Testis (tissue), 3 donors: ENCODE data around the gene KANSL1L. TPM values are rescaled to one million over a fixed set of nuclear protein-coding genes. Genes with fewer than 3 reads are reported as not detected.

Experiments used
- DNase-seq: peaks from one replicate; pipeline ENCODE4 v3.0.0-alpha.2; 2019
- H3K27ac ChIP-seq, 2 donors: fragments of 200-600 bp; sonication (generic); one replicate each; pipeline ENCODE4 v1.5.1; 2019
- H3K27me3 ChIP-seq: fragments of 200-600 bp; sonication (generic); one replicate; pipeline ENCODE4 v1.5.1; 2019
- H3K36me3 ChIP-seq: fragments of 200-600 bp; sonication (generic); one replicate; pipeline ENCODE4 v1.5.1; 2017; ENCODE audit warnings: low read depth; ENCODE audit errors: missing control alignments
- H3K4me1 ChIP-seq: fragments of 200-600 bp; sonication (generic); one replicate; pipeline ENCODE4 v1.5.1; 2019
- H3K4me3 ChIP-seq, 2 donors: fragments of 200-600 bp; sonication (generic); one replicate each; pipeline ENCODE4 v1.5.1; 2017 to 2019
- H3K9me3 ChIP-seq: fragments of 200-600 bp; sonication (generic); one replicate; pipeline ENCODE4 v1.5.1; 2017
- POLR2A ChIP-seq: fragments of 450-650 bp; IDR thresholded peaks from one replicate; pipeline ENCODE4 v1.6.1; 2017; ENCODE audit warnings: antibody characterized with exemption, mild to moderate bottlenecking, moderate library complexity
- WGBS, 2 donors: methylation state at CpG; one replicate each; pipeline ENCODE4 v1.1.5; 2018; 5-methylcytosine and 5-hydroxymethylcytosine counted together
- intact Hi-C: fragments of 100-400 bp; cut with DNase I; formaldehyde crosslinking; loops from one replicate; pipeline ENCODE4 v1.15.1; 2023; ENCODE audit warnings: low total_unique reads
- polyA plus RNA-seq: library from polyadenylated mRNA; stranded (reverse); fragments of 350-450 nt; fragmentation: Illumina TruSeq; extraction: RNeasy Lipid Tissue Mini Kit (QIAGEN cat#74804); gene quantifications from one replicate; pipeline ENCODE4 v1.2.3, GENCODE V29; 2014; ENCODE audit warnings: low read depth, low replicate concordance; ENCODE audit not compliant: insufficient read depth
- total RNA-seq, 2 donors: library from RNA; depleted of rRNA; stranded (reverse); fragments of >200 nt; gene quantifications; one replicate each; pipeline ENCODE4 v1.2.3, GENCODE V29; 2016
- TF ChIP-seq, protein P1 (sequence below), 3 experiments: fragments of 450-650 bp in 2 of 3; fragments of 200-600 bp in 1 of 3; sonication (generic) in 1 of 3; IDR thresholded peaks; one replicate each; pipeline ENCODE4 v1.5.1; 2016 to 2019; ENCODE audit warnings: antibody characterized with exemption in 3 of 3, mild to moderate bottlenecking in 2 of 3, moderate library complexity in 1 of 3

Gene KANSL1L
- total and polyA plus RNA-seq, 3 donors from 2014 or later, result 39.7 to 80.4 (median 53.0) TPM

DNA sequence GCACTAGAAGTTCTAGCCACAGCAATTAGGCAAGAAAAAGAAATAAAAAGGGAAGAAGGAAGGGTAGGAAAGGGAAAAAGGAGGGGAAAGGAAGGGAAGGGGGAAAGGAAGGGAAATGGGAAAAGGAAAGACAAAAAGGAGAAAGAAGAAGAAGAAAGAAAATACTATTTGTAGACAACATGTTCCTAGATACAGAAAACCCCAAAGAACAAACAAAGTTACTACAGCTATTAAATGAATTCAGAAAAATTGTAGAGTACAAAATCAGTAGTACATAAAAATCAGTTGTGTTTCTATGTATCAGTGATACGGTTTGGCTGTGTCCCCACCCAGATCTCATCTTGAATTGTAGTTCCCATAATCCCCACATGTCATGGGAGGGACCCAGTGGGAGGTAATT lies 116.5 kb downstream of the KANSL1L start:
- no peaks in the 10 kb centered on the region for H3K9me3 ChIP-seq
- H3K4me3 ChIP-seq, result no peak overlapping the region
- TF ChIP-seq, protein P1, sequence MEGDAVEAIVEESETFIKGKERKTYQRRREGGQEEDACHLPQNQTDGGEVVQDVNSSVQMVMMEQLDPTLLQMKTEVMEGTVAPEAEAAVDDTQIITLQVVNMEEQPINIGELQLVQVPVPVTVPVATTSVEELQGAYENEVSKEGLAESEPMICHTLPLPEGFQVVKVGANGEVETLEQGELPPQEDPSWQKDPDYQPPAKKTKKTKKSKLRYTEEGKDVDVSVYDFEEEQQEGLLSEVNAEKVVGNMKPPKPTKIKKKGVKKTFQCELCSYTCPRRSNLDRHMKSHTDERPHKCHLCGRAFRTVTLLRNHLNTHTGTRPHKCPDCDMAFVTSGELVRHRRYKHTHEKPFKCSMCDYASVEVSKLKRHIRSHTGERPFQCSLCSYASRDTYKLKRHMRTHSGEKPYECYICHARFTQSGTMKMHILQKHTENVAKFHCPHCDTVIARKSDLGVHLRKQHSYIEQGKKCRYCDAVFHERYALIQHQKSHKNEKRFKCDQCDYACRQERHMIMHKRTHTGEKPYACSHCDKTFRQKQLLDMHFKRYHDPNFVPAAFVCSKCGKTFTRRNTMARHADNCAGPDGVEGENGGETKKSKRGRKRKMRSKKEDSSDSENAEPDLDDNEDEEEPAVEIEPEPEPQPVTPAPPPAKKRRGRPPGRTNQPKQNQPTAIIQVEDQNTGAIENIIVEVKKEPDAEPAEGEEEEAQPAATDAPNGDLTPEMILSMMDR (IDR thresholded peaks at IDR 0.05), result no peak
- no peak for TF ChIP-seq POLR2A
- 93 to 100% methylated on average over 1 of the region's 1 CpG for WGBS, 2 donors
- no peak for DNase-seq
- intact Hi-C loops, result no loop called here
- H3K27ac ChIP-seq, result no peak overlapping the region
- H3K27me3 ChIP-seq, result no peaks in the 10 kb centered on the region
- H3K4me1 ChIP-seq, result no peaks in the 10 kb centered on the region
- H3K36me3 ChIP-seq, result no peaks in the 10 kb centered on the region

DNA sequence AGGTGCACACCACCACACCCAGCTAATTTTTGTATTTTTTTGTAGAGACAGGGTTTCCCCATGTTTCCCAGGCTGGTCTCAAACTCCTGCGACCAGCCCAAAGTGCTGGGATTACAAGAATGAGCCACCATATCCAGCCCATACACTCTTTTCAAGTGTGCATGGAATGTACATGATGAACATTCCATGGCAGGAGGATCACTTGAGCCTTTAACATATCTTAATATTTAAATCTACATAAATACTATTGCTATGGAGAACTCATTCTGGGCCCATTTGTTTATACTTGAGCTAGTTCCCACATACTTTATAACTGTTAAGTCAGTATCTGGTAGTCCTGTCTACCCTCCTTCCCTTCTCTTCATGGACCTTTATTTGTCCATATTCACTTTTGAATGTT lies 120.3 kb downstream of the KANSL1L start:
- Histone ChIP-seq H3K9me3 (no peaks in the 10 kb centered on the region), H3K4me1 (no peaks in the 10 kb centered on the region), H3K36me3 (no peaks in the 10 kb centered on the region), H3K4me3 (no peak overlapping the region), H3K27me3 (no peaks in the 10 kb centered on the region), H3K27ac (no peak overlapping the region)
- intact Hi-C loops, result no loop called here
- DNase-seq, result no peak
- 92 to 95% methylated on average over 1 of the region's 1 CpG for WGBS, 2 donors
- TF ChIP-seq, protein P1 (IDR thresholded peaks at IDR 0.05), result no peak
- TF ChIP-seq POLR2A, result no peak

DNA sequence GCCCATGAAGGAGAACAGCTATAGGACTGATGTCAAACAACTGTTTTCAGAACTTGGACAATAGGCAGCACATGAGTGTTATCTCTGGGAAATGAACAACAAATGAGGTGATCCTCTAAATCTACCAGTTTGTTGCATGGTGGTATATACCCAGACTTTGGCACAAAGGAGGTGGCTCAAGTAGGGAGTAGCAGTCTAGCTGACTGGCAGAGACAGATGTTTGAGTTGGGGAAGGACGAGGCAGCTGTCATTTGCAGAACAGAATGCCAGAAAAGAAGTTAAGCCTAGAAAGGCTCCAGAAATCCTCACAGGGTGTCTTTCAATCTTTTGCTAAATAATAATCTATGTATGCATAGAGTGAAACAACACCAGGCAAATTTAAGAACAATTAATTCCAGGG lies 121.4 kb downstream of the KANSL1L start:
- DNase-seq, result no peak
- TF ChIP-seq POLR2A, result no peak
- TF ChIP-seq, protein P1 (IDR thresholded peaks at IDR 0.05), result no peak
- no peaks in the 10 kb centered on the region for H3K9me3 ChIP-seq
- 83 to 97% methylated on average over 1 of the region's 1 CpG for WGBS, 2 donors
- no peaks in the 10 kb centered on the region for H3K36me3 ChIP-seq
- H3K27me3 ChIP-seq, result no peaks in the 10 kb centered on the region
- H3K27ac ChIP-seq, result no peak overlapping the region
- intact Hi-C loops, result no loop called here
- H3K4me3 ChIP-seq, result no peak overlapping the region
- H3K4me1 ChIP-seq, result no peaks in the 10 kb centered on the region

DNA sequence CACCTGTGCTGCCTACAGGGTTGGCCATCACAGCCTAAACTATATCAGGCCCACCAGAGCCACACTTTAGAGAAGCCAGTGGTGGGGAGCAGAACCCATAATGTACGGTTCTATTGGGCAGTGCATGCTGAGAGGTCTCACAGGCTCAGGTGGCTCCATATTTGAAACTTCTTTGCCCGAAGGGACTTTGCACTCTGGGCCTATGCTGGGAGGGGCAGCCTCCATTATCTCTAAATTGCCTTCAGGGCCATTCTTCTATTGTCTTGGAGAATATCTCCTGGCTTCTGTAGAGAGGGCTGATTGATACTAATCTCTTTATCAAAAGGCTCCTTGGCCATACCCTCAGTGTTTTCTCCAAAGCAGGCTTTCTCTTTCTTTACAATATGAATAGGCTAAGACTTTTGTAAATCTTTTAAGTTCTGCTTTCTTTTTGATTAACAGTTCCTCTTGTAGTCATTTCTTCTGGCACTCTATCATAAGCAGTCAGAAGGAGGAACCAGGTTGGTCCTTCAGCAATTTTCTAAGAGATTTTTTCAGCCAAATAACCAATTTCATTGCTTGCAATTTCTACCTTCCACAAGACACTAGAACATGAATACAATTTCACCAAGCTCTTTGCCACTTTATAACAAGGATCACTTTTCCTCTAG lies 124.2 kb downstream of the KANSL1L start:
- TF ChIP-seq, protein P1 (IDR thresholded peaks at IDR 0.05), result no peak
- no peak for TF ChIP-seq POLR2A
- no peak for DNase-seq
- H3K27me3 ChIP-seq, result no peaks in the 10 kb centered on the region
- WGBS, 2 donors, result 84 to 100% methylated on average over 2 of the region's 2 CpGs
- no peak overlapping the region for H3K4me3 ChIP-seq
- H3K9me3 ChIP-seq, result no peaks in the 10 kb centered on the region
- no peaks in the 10 kb centered on the region for H3K4me1 ChIP-seq
- intact Hi-C loops, result no loop called here
- H3K27ac ChIP-seq, result no peak overlapping the region
- H3K36me3 ChIP-seq, result no peaks in the 10 kb centered on the region

DNA sequence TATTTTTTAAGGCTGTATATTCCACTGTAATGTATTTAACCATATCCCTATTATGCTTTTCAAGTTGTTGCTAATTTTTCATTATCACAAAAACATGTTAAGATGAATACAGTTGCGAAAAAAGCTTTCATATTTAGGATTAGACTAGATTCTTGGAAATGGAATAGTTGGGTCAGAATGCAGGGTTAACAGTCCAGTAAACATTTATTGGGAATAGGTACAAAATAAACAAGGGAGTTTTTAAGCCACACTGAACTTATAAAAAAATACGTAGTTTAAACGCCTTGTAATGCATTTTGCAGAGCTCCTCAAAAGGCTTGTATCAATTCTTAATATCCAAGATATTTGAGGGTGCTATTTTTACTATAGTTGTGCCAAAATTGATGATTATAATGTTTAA lies 133.1 kb downstream of the KANSL1L start:
- Histone ChIP-seq H3K36me3 (no peaks in the 10 kb centered on the region), H3K4me1 (no peaks in the 10 kb centered on the region), H3K27me3 (no peaks in the 10 kb centered on the region), H3K27ac (no peak overlapping the region), H3K4me3 (no peak overlapping the region), H3K9me3 (no peaks in the 10 kb centered on the region)
- 89 to 93% methylated on average over 3 of the region's 3 CpGs for WGBS, 2 donors
- intact Hi-C loops, result no loop called here
- TF ChIP-seq, protein P1 (IDR thresholded peaks at IDR 0.05), result no peak
- no peak for TF ChIP-seq POLR2A
- DNase-seq, result no peak
